GM21825 (cell line): ENCODE results near the gene WDR27.
"Not testable (repeated sequence)": the region's sequence is repeated elsewhere in the genome, so short reads cannot be mapped to it uniquely, and the experiment has no call there.

Source experiments
- ATAC-seq: cut with Tn5 transposase; IDR thresholded peaks from one replicate; pipeline ENCODE4 v1.9.1; 2021; ENCODE audit warnings: mild to moderate bottlenecking, moderate library complexity; ENCODE audit not compliant: unreplicated experiment

Gene WDR27

GRCh38 chr6:169710009-169710408 lies 8.2 kb upstream of the WDR27 start:
- no peak for ATAC-seq

- ATAC-seq: no peak
These were observed 7.5 kb upstream of the WDR27 start for GRCh38 chr6:169709293-169709692.

- ATAC-seq: no peak
These were observed 5.9 kb upstream of the WDR27 start for GRCh38 chr6:169707772-169708171.

GRCh38 chr6:169702840-169703246 lies 1.0 kb upstream of the WDR27 start:
- ATAC-seq: peak; percentile 12

- no peak for ATAC-seq
These were observed 397 bp downstream of the WDR27 start for GRCh38 chr6:169701311-169701953.

- ATAC-seq: no peak
These were observed 1.5 kb downstream of the WDR27 start for GRCh38 chr6:169700296-169700695.

GRCh38 chr6:169697115-169697514 lies 4.7 kb downstream of the WDR27 start:
- ATAC-seq: not testable (repeated sequence)

GRCh38 chr6:169695131-169695530 lies 6.7 kb downstream of the WDR27 start:
- ATAC-seq: no peak

GRCh38 chr6:169692516-169692915 lies 9.3 kb downstream of the WDR27 start:
- ATAC-seq: no peak

- no peak for ATAC-seq
These were observed 10.6 kb downstream of the WDR27 start for GRCh38 chr6:169691260-169691659.

- no peak for ATAC-seq
These were observed 12.5 kb downstream of the WDR27 start for GRCh38 chr6:169689287-169689686.

GRCh38 chr6:169685860-169686259 lies 16.0 kb downstream of the WDR27 start:
- no peak for ATAC-seq

GRCh38 chr6:169684056-169684455 lies 17.8 kb downstream of the WDR27 start:
- no peak for ATAC-seq

GRCh38 chr6:169678342-169678741 lies 23.5 kb downstream of the WDR27 start:
- ATAC-seq: no peak

GRCh38 chr6:169677096-169677495 lies 24.7 kb downstream of the WDR27 start:
- no peak for ATAC-seq

GRCh38 chr6:169675011-169675410 lies 26.8 kb downstream of the WDR27 start:
- no peak for ATAC-seq

GRCh38 chr6:169671563-169671962 lies 30.3 kb downstream of the WDR27 start:
- ATAC-seq: no peak

GRCh38 chr6:169669889-169670288 lies 31.9 kb downstream of the WDR27 start:
- ATAC-seq: no peak

- ATAC-seq: no peak
These were observed 32.7 kb downstream of the WDR27 start for GRCh38 chr6:169669147-169669546.

GRCh38 chr6:169668203-169668847 lies 33.5 kb downstream of the WDR27 start:
- no peak for ATAC-seq

GRCh38 chr6:169667716-169668115 lies 34.1 kb downstream of the WDR27 start:
- no peak for ATAC-seq

GRCh38 chr6:169666441-169666840 lies 35.4 kb downstream of the WDR27 start:
- no peak for ATAC-seq

- ATAC-seq: no peak
These were observed 36.5 kb downstream of the WDR27 start for GRCh38 chr6:169665289-169665688.
